Activated CD8-positive, alpha-beta memory T cell treated with anti-CD3 and anti-CD28 coated beads for 36 hours (primary cell): ENCODE results near the gene LYL1. TPM values are rescaled to one million over a fixed set of nuclear protein-coding genes. Genes with fewer than 3 reads are reported as not detected.

ENCODE experiments used
- CTCF ChIA-PET: fragments of 350-600 bp; sonication (Branson Sonifier 250); formaldehyde crosslinking; loops from one replicate; lab custom pipeline; 2021; ENCODE audit warnings: antibody characterized with exemption; lab: Charles Lee
- POLR2A ChIA-PET: fragments of 350-600 bp; sonication (Branson Sonifier 250); formaldehyde crosslinking; loops from one replicate; lab custom pipeline; 2021; ENCODE audit warnings: antibody characterized with exemption; lab: Charles Lee
- total RNA-seq, 2 experiments: library from RNA; stranded (reverse); gene quantifications; one replicate each; pipeline ENCODE4 v1.2.3, GENCODE V29; 2021

Gene LYL1
- total RNA-seq, 2 experiments from 2014 or later = 1.8 to 2.8 TPM

GRCh38 chr19:13117772-13118423 is 15.2 kb upstream of the LYL1 start, which contains the start of gene NACC1:
TSS of gene NACC1 (plus strand) at chr19:13118264. CDS start at chr19:13135208, 16,944 bp downstream.
- ChIA-PET POLR2A (interaction anchor here (0.6 to 2.8 kb wide), 8 partner anchors 10 to 50 kb away, joined by 3 to 35 read pairs (median 5); no protein-coding TSS in a partner anchor), CTCF (interaction anchor here (0.7 to 3.8 kb wide), 11 partner anchors 10 to 152 kb away, joined by 3 to 15 read pairs (median 4); partner anchors contain the start of genes IER2 and STX10)

GRCh38 chr19:13117176-13117771 is 14.6 kb upstream of the LYL1 start:
- ChIA-PET CTCF (interaction anchor here (0.6 to 3.8 kb wide), 11 partner anchors 10 to 160 kb away, joined by 3 to 15 read pairs (median 4); partner anchors contain the start of genes IER2 and STX10), POLR2A (interaction anchor here (0.6 to 2.8 kb wide), 7 partner anchors 10 to 38 kb away, joined by 3 to 35 read pairs (median 5); no protein-coding TSS in a partner anchor)

DNA sequence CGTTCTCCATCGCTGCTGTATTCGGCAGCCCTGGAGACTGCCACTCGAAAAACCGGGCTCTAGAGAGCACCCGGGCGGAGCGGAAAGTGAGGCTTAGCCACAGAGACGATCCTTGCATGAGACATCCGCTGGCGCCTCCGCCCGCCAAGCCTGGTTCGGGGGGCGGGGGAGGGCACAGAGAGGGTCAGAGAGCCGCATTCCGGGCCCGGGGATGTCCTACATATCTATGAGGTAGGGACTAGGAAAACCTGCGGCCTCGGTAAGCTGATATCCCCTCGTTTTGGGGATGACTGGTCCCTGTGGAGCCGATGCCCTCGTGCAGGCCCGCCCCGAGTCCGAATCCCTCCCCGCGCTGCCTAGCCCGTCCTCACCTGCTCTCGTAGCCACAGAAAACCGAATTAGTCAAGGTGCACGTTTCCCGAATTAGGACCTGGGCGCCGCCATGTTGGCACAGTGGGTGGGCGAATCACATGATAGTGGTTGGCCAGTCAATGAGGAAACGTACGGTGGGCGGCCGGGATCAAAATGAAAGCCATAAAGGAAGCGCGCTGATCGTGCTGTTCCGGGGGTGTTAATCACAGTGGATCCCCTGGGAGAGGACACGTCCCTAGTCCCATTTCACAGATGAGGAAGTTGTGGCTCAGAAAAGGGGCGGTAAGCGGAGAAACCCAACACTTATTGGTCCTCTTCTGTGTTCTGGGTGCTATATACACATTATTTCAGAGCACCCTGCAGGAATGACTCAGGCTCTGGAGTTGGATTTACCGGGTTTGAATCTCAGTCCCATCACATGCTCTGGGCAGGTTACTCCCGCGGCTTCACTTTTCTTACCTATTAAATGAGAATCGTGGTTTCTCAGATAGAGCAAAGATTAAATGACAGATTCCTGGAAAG is 13.9 kb upstream of the LYL1 start, which contains the start of gene TRMT1:
Gene TRMT1, minus strand, starts transcription at position 459 of the 894 bp plus-strand sequence. Its CDS starts 341 bp downstream, at position 118.
- CTCF ChIA-PET = interaction anchor here (0.6 to 3.8 kb wide), 7 partner anchors 12 to 161 kb away, joined by 3 to 15 read pairs (median 5); partner anchors contain the start of genes IER2 and STX10
- POLR2A ChIA-PET = interaction anchor here (0.6 to 1.7 kb wide), 4 partner anchors 16 to 36 kb away, joined by 3 to 5 read pairs (median 4); no protein-coding TSS in a partner anchor

DNA sequence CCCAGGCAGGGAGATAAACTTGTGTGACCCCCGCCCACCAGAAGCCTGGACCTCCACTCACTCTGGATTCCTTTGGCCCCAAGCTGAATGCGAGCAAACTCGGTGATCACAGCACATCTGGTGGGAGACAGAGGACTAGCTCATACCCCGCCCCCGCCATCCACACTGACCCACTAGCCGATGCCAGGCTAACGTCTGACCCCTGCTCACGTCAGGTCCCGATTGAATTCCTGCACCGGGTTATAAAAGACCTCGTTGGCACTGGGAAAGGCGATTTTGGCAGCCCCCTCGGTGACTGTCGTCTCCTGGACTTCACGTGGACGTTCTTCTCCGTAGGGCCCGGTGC is 13.3 kb upstream of the LYL1 start:
- POLR2A ChIA-PET = interaction anchor here (1.0 to 1.1 kb wide), 2 partner anchors 11 to 37 kb away, joined by 3 to 4 read pairs; no protein-coding TSS in a partner anchor

DNA sequence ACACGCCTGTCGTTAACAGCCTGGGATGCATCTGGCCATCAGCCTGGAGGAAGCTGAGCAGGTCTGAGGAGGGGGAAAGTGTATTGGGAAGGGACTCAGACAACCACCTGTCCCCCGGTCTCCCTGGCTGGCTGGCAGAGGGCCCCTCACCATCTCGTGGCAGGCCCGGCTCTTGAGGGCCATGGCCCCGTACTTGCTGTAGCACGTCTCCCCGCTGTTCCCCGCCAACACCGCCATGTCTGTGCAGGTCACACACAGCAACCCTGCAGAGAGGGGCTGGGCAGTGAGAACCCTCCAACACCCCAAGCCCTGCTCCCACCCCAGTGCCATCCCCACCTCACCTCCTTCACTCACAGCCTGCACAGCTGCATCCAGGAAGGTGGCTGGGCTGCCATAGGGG is 9.9 kb upstream of the LYL1 start:
- CTCF ChIA-PET = interaction anchor here (0.6 kb wide), 1 partner anchor 203 kb away, joined by 3 read pairs; no protein-coding TSS in a partner anchor
- POLR2A ChIA-PET = no interaction called here

More for the DNA sequence above, 13.3 kb upstream of the LYL1 start:
- CTCF ChIA-PET = interaction anchor here (1.2 to 3.8 kb wide), 3 partner anchors 11 to 138 kb away, joined by 3 to 14 read pairs (median 5); no protein-coding TSS in a partner anchor

- ChIA-PET POLR2A (no interaction called here), CTCF (interaction anchor here (1.3 to 1.4 kb wide), 2 partner anchors 9 to 40 kb away, joined by 3 read pairs; partner anchors contain the start of genes IER2 and STX10)
These were observed 7.5 kb upstream of the LYL1 start for GRCh38 chr19:13110099-13110610.

DNA sequence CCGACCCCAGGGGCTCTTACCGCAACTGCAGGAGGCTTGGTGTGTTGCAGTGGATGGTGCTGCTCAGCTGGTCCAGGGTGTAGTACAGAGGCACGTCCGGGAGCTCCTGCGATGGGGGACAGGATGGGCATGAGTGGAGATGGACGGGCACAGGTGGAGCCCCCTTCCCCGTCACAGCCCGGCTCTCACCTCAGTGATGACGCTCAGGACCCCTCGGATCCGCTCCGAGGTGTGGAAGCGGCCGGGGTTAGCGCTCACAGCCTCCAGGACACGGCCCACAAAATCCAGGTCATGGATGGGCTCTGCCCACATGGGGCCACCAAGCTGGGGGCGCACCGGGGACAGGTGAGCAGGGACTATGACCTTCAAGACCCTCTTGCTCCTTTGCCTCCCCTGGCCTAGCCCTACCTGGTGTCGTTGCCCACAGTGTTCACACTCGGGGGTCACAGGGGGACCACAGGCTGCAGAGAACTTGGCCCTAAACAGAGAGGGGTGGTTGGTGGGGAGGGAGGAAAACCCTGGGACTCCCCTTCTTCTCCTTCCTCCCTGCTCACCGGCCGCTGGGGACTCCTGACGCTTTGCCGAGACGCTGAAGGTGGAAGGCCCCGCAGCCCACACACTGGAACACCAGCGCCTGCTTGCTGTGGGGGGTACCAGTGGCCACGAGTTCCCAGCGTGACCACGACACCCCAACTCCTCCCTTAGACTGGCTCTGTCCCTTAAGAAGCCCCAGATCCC is 6.9 kb upstream of the LYL1 start:
- CTCF ChIA-PET = interaction anchor here (1.3 kb wide), 1 partner anchor 10 kb away, joined by 3 read pairs; no protein-coding TSS in a partner anchor
- POLR2A ChIA-PET = no interaction called here

- ChIA-PET POLR2A (interaction anchor here (1.0 to 1.4 kb wide), 3 partner anchors 10 to 27 kb away, joined by 3 to 5 read pairs (median 3); partner anchors contain the start of gene NACC1), CTCF (interaction anchor here (0.6 to 2.7 kb wide), 10 partner anchors 10 to 158 kb away, joined by 3 to 16 read pairs (median 8); partner anchors contain the start of genes NACC1 and TRMT1)
These were observed 2.4 kb upstream of the LYL1 start for GRCh38 chr19:13104848-13105711.

DNA sequence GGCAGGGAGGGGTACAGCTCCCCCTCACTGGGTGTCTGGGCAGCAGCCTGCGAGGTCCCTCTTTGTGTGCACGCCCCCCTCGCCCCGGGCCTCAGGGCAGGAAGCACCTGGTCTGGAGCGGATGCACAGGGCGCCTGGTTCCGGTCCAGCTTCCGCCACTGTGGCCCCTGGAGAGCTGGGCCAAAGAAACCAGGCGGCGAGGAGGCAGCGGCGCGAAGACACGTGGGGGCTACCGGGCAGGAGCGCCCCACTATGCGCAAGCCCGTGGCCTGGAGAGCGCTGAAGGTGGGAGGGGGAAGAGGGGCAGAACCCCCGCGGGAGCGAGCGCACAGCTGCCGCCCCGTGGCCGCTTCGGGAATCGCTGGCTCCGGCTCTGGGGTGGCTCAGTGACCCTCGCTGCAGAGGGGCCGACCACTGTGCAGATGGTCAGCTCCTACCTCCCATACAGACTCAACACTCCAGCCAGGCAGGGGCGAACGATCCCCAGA is 1.7 kb upstream of the LYL1 start:
- ChIA-PET CTCF (interaction anchor here (0.8 to 2.7 kb wide), 9 partner anchors 10 to 159 kb away, joined by 3 to 16 read pairs (median 8); partner anchors contain the start of genes NACC1 and TRMT1), POLR2A (interaction anchor here (0.6 to 1.4 kb wide), 4 partner anchors 11 to 48 kb away, joined by 3 to 5 read pairs (median 3); partner anchors contain the start of gene NACC1)

DNA sequence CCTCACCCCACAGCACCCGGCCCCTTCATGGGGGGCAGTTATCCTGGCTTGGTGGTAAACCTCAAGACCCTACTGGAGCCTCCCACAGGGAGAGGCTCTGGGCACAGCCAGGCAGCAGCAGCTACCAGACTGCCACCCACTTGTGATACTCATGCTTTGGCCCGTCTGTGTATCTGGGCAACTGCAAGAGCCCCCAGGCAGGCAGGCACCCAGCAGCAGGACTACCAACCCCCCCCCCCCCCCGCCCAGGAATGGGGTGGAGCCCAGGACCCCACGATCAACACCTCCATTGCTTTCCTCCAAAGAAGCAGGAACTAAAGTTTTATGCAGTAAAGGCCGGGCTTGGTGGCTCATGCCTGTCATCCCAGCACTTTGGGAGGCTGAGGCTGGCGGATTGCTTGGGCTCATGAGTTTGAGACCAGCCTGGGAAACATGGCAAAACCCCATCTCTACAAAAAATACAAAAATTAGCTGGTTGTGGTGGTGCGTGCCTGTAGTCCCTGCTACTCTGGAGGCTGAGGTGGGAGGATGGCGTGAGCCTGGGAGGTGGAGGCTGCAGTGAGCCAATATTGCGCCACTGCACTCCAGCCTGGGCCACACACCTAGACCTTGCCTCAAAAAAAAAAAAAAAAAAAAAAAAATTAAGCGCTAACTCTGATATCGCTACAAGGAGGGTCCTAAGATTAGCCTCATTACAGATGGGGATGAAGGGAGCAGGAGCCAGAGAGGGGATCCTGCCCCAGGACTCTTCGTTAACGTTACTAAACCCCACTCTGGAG is 1.1 kb upstream of the LYL1 start:
- ChIA-PET POLR2A (interaction anchor here (0.6 to 1.4 kb wide), 3 partner anchors 12 to 49 kb away, joined by 3 to 5 read pairs (median 3); partner anchors contain the start of gene NACC1), CTCF (interaction anchor here (1.2 to 2.7 kb wide), 8 partner anchors 9 to 139 kb away, joined by 3 to 16 read pairs (median 8); partner anchors contain the start of genes NACC1 and TRMT1)

DNA sequence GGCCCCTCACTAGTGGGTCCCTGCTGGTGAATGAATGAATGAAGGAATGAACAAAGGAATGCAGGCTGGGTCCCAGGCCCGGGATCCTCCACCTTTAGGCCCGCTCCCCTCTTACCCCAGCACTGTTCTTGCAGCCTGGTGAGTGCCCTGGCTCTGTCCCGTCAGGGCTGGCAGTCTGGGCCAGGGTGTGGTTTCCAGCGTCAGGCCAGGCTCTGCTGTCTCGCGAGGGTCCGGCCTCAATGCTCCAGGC is 317 bp downstream of the LYL1 start:
- ChIA-PET CTCF (no interaction called here), POLR2A (no interaction called here)

GRCh38 chr19:13101590-13102415 is 855 bp downstream of the LYL1 start:
- CTCF ChIA-PET = interaction anchor here (0.8 to 1.2 kb wide), 3 partner anchors 12 to 136 kb away, joined by 3 to 4 read pairs (median 3); no protein-coding TSS in a partner anchor
- POLR2A ChIA-PET = no interaction called here

- ChIA-PET CTCF (interaction anchor here (0.8 to 1.2 kb wide), 4 partner anchors 13 to 136 kb away, joined by 3 to 4 read pairs (median 3); no protein-coding TSS in a partner anchor), POLR2A (no interaction called here)
These were observed 1.6 kb downstream of the LYL1 start for GRCh38 chr19:13100841-13101589.
